PC-3 (cell line): ENCODE results near the gene MAP2K3. TPM values are rescaled to one million over a fixed set of nuclear protein-coding genes. Genes with fewer than 3 reads are reported as not detected.

Source experiments
- ATAC-seq: fragments of 200-7000 bp; cut with Tn5 transposase; 2 replicates; pipeline ENCODE4 v1.9.1; 2020; ENCODE audit warnings: mild to moderate bottlenecking, moderate library complexity
- BruUV-seq: library from RNA; stranded (reverse); fragments of 400-500 nt; replicated peaks from 2 replicates; lab custom pipeline; 2021; lab: Mats Ljungman, UMichigan
- CTCF ChIA-PET: fragments of 300-600 bp; sonication (Branson Sonifier 250); formaldehyde crosslinking; loops from one replicate; lab custom pipeline; 2022; ENCODE audit warnings: antibody characterized with exemption; lab: Charles Lee
- POLR2A ChIA-PET: fragments of 300-600 bp; sonication (Branson Sonifier 250); formaldehyde crosslinking; loops from one replicate; lab custom pipeline; 2022; ENCODE audit warnings: antibody characterized with exemption; ENCODE audit not compliant: unreplicated experiment; lab: Charles Lee
- DNase-seq: peaks from one replicate; pipeline ENCODE4 v3.0.0-alpha.2; 2015
- H2AFZ ChIP-seq: fragments of 300-600 bp; sonication (generic); 2 replicates; pipeline ENCODE4 v1.6.0; 2016; ENCODE audit warnings: antibody characterized with exemption, low read length
- H3F3A ChIP-seq: fragments of 300-600 bp; sonication (generic); one replicate; pipeline ENCODE4 v1.6.0; 2017; ENCODE audit warnings: antibody characterized with exemption, low read length, control low read depth, mild to moderate bottlenecking; ENCODE audit not compliant: unreplicated experiment
- H3K27ac ChIP-seq: fragments of 300-600 bp; sonication (generic); 2 replicates; pipeline ENCODE4 v1.5.1; 2016; ENCODE audit warnings: mild to moderate bottlenecking, low read length
- H3K27me3 ChIP-seq: fragments of 300-600 bp; sonication (generic); 2 replicates; pipeline ENCODE4 v1.6.1; 2016; ENCODE audit warnings: low read length, mixed read lengths
- H3K36me3 ChIP-seq: fragments of 300-600 bp; sonication (generic); 2 replicates; pipeline ENCODE4 v1.6.1; 2016; ENCODE audit warnings: low read depth, mixed run types, low read length, mixed read lengths
- H3K4me1 ChIP-seq: fragments of 300-600 bp; sonication (generic); 2 replicates; pipeline ENCODE4 v1.5.1; 2016; ENCODE audit warnings: low read length; ENCODE audit not compliant: insufficient read depth
- H3K4me2 ChIP-seq: fragments of 300-600 bp; sonication (generic); 2 replicates; pipeline ENCODE4 v1.6.0; 2016; ENCODE audit warnings: low read length
- H3K4me3 ChIP-seq: fragments of 300-600 bp; sonication (generic); 2 replicates; pipeline ENCODE4 v1.5.1; 2016; ENCODE audit warnings: mild to moderate bottlenecking, low read length, mixed read lengths
- H3K79me2 ChIP-seq: fragments of 300-600 bp; sonication (generic); 2 replicates; pipeline ENCODE4 v1.6.1; 2017; ENCODE audit warnings: low read length, mixed read lengths
- H3K9ac ChIP-seq: fragments of 300-600 bp; sonication (generic); 2 replicates; pipeline ENCODE4 v1.6.0; 2016; ENCODE audit warnings: mild to moderate bottlenecking, low read length
- H3K9me2 ChIP-seq: fragments of 300-600 bp; sonication (generic); replicated peaks from 2 replicates; pipeline ENCODE4 v1.6.1; 2016; ENCODE audit warnings: mixed run types, low read length, mixed read lengths
- H3K9me3 ChIP-seq: fragments of 300-600 bp; sonication (generic); 2 replicates; pipeline ENCODE4 v1.6.1; 2016; ENCODE audit warnings: low read length, mixed read lengths
- H4K20me1 ChIP-seq: fragments of 300-600 bp; sonication (generic); 2 replicates; pipeline ENCODE4 v1.6.1; 2016; ENCODE audit warnings: low read length, mixed read lengths
- CTCF ChIP-seq: fragments of 300-600 bp; sonication (generic); conservative IDR thresholded peaks from 2 replicates; pipeline ENCODE4 v1.5.1; 2017; ENCODE audit warnings: antibody characterized with exemption, low read depth, mild to moderate bottlenecking, low read length
- EZH2 ChIP-seq: fragments of 300-600 bp; sonication (generic); IDR thresholded peaks from one replicate; pipeline ENCODE4 v1.6.1; 2017; ENCODE audit warnings: antibody characterized with exemption, mild to moderate bottlenecking, low read length; ENCODE audit not compliant: unreplicated experiment
- EZH2phosphoT487 ChIP-seq: fragments of 300-600 bp; sonication (generic); IDR thresholded peaks from 2 replicates; pipeline ENCODE4 v1.6.1; 2018; ENCODE audit warnings: mild to moderate bottlenecking, antibody characterized with exemption, low read length, borderline replicate concordance
- intact Hi-C: fragments of 100-400 bp; cut with micrococcal nuclease; formaldehyde crosslinking; loops from 2 replicates; pipeline ENCODE4 v1.9.0; 2023
- total RNA-seq: library from RNA; depleted of rRNA; stranded (reverse); fragments of >200 nt; gene quantifications from 2 replicates; pipeline ENCODE4 v1.2.3, GENCODE V29; 2014

Gene MAP2K3
- total RNA-seq, 1 experiment from 2014 or later: 54.0 TPM

- ATAC-seq (no peak), DNase-seq (no peak)
- Histone ChIP-seq H3K4me1 (no peaks in the 10 kb centered on the region), H3K9me3 (no peaks in the 10 kb centered on the region), H3F3A (no peaks in the 10 kb centered on the region), H3K9me2 (no peaks in the 10 kb centered on the region), H3K27me3 (peaks cover 6% of the 10 kb centered on the region; the same call in 1 of the 2 replicates), H3K4me3 (no peak overlapping the region), H3K27ac (no peak overlapping the region), H3K4me2 (no peak overlapping the region), H3K36me3 (no peaks in the 10 kb centered on the region), H3K79me2 (no peaks in the 10 kb centered on the region), H4K20me1 (no peaks in the 10 kb centered on the region), H2AFZ (no peak overlapping the region), H3K9ac (no peak overlapping the region)
- CTCF ChIA-PET: no interaction called here
- TF ChIP-seq EZH2phosphoT487: no peak
- TF ChIP-seq CTCF: no peak
- no peak for TF ChIP-seq EZH2
- POLR2A ChIA-PET: no interaction called here
- no TSS peak for BruUV-seq
- intact Hi-C loops: no loop called here
Observed at GRCh38 chr17:21359483-21359840, 75.0 kb downstream of the MAP2K3 start.

- Histone ChIP-seq H3K36me3 (no peaks in the 10 kb centered on the region), H3F3A (no peaks in the 10 kb centered on the region), H4K20me1 (no peaks in the 10 kb centered on the region), H3K9me2 (no peaks in the 10 kb centered on the region), H3K9me3 (no peaks in the 10 kb centered on the region), H2AFZ (no peak overlapping the region), H3K27ac (no peak overlapping the region), H3K4me2 (no peak overlapping the region), H3K27me3 (peaks cover 6% of the 10 kb centered on the region; the same call in 1 of the 2 replicates), H3K4me3 (no peak overlapping the region), H3K79me2 (no peaks in the 10 kb centered on the region), H3K4me1 (no peaks in the 10 kb centered on the region), H3K9ac (no peak overlapping the region)
- intact Hi-C loops: no loop called here
- DNase-seq (no peak), ATAC-seq (no peak)
- TF ChIP-seq CTCF (no peak), EZH2phosphoT487 (no peak), EZH2 (no peak)
- CTCF ChIA-PET: no interaction called here
- no TSS peak for BruUV-seq
- POLR2A ChIA-PET: no interaction called here
Observed at GRCh38 chr17:21360048-21360447, 75.5 kb downstream of the MAP2K3 start.

GRCh38 chr17:21361020-21361809 lies 76.7 kb downstream of the MAP2K3 start:
- intact Hi-C loops: no loop called here
- Histone ChIP-seq H3K4me2 (no peak overlapping the region), H3F3A (no peaks in the 10 kb centered on the region), H3K4me1 (no peaks in the 10 kb centered on the region), H2AFZ (no peak overlapping the region), H3K9me2 (no peaks in the 10 kb centered on the region), H3K4me3 (no peak overlapping the region), H3K9ac (no peak overlapping the region), H3K9me3 (no peaks in the 10 kb centered on the region), H3K36me3 (no peaks in the 10 kb centered on the region), H3K27ac (no peak overlapping the region), H3K27me3 (peaks cover 6% of the 10 kb centered on the region; the same call in 1 of the 2 replicates), H3K79me2 (no peaks in the 10 kb centered on the region), H4K20me1 (no peaks in the 10 kb centered on the region)
- no TSS peak for BruUV-seq
- DNase-seq (no peak), ATAC-seq (no peak)
- ChIA-PET CTCF (no interaction called here), POLR2A (no interaction called here)
- TF ChIP-seq CTCF (no peak), EZH2 (no peak), EZH2phosphoT487 (no peak)
